Fibroblast of peridontal ligament (primary cell): ENCODE data around the gene MAP2K2.
A peak's percentile ranks its signal among the peaks of the same experiment; 100 is the strongest.

Experiments
- DNase-seq: peaks from one replicate; pipeline ENCODE4 v3.0.0-alpha.2; 2010; ENCODE audit errors: extremely low read depth

Gene MAP2K2

DNA sequence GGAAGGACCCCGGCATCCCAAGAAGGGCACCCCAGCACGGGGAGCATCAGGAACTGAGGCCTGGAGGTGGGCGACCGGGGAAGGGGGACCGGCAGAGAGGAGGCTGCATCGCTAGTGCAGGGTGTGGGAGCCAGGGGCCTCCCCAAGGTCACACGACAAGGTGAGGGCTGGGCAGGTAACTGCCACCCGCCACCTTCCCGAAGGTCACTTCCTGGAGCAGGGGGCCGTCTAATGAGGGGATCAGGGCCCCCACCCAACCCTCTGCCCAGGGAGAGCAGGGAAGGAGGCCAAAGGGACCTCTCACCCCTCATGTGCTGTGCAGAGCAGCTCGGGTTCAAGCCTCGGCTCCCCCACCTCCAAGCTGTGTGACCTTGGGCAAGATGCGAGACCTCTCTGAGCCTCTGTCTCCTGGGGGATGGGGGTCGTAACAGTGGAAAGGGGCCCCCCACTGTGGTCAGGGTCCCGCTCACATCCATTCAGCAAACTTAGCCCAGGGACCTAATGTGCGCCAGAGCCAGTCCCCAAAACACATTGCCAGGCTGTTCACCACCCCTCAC is 63.2 kb downstream of the MAP2K2 start:
- DNase-seq = no peak

DNA sequence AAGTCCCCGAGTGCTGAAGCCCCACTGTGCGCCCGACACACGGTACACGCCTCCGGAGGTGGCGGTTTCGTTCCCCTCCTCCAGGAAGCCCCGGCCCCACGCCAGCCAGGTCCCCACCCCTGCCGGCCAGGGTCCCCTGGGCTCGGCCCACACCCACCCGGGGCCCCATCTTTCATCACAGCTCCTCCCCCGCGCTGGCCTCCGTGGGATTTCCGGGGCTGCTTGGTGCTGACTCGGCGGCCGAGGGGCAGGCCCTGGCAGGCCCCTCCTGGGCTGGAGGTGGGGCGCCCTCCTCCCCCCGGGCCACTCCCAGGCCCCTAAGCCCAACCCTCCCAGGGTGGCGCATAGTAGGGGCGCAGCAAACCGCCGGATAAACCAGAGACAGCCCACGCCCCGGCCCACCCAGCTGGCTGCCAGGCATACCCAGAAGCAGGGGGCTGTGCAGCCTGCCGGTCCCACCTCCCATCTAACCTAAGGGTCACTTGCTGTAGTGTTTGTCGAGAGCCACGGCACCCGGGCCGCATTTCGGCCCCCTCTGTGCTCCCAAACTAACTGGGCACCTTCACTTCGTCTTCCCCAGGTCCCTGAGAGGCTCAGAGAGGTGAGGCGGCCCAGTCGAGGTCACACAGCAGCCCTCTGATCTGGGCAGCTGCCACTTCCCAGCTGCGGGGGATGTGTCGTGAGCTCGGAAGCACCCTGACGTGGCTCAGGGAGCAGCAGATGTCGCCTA is 63.9 kb downstream of the MAP2K2 start:
- DNase-seq = no peak

DNA sequence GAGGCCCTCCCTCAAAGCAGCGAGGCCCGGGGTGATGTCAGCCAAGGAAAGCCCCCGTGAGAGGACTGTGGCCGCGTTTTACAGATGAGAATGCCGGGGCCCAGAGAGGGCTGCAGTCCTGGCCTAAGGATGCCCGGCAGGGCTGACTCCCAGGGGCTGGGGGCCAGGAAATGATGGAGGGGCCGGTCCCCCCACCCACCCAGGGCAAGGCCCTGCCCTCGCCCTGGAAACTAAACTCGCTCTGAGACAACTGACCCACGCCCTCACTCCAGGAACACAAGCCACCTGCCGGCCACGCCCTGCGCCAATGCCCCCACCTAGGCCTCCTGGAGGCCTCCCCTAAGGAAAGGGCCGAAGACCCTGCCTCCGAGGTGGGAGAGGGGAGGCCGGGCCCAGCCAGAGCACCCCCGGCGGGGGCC is 64.5 kb downstream of the MAP2K2 start:
- DNase-seq = no peak

DNA sequence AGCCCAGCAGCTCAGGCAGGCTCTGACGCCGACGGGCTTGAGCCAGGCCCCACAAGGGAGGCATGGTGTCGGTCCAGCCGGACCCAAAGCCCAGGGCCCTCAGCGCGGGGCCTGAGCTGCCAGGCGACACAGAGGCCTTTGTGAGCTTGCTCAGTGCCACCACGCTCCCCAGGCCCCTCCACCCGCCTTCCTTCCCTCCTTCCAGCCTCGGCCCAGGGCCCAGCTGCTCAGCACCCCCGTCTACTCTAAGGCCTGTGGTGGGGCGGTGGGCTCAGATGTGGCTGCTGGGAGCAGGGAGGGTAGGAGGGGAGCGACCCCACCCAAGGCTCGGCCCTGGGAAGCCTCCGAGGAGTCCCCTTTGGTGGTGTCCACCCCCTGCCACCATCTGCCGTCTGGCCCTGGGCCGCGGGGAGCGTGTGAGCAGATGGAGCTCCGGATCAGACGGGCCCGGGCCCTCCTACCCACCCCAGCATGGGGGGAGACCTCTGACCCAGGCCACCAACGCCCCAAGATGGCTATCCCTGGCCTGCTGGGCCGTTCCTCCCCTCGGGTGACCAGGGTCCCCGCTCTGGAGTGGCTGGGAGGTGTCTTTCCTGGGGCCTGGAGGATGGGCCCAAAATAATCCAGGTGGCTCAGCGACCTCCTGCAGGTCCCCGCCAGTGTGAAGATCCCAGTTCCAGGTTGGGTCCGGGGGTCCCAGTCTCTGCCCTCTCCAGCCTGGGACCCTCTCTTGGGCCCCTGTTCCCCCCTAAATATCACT is 65.0 kb downstream of the MAP2K2 start:
- DNase-seq = no peak

DNA sequence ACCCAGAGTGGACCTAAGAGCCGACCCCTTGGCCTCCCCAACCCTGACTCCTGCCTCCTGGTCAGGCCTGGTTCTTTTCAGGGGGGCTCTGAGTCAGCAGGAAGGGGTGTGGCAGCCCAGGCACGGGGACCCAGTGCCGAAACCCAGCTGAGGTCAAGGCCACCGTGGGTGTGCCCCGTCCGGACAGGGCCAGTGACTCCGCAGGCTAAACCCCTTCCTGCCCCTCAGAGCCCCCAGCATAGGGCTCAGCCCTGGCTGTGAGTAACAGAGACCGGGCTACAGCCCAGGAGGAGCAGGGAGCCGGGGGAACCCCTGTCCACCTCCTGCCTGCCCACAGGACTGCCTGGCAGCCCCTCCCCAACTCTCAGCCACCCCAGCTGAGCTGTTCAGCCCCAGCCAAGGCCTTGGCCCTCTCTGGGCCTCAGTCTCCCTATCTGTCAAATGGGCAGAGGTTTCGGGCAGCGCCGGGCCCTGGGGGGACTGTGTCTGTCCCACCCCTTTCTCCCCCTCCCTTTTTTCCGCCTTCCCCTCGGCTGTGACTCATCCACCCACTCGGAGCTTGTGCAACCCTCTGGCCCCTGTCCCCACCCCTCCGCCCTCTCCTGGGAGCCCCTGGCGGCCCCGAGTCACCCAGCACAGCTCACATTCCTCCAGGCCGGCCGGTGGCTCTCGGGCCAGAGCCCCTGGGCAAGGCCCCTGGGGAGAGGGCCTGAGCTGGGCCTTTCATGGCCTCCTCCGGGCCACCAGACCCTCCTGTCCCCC is 65.8 kb downstream of the MAP2K2 start:
- DNase-seq = peak; percentile 75

DNA sequence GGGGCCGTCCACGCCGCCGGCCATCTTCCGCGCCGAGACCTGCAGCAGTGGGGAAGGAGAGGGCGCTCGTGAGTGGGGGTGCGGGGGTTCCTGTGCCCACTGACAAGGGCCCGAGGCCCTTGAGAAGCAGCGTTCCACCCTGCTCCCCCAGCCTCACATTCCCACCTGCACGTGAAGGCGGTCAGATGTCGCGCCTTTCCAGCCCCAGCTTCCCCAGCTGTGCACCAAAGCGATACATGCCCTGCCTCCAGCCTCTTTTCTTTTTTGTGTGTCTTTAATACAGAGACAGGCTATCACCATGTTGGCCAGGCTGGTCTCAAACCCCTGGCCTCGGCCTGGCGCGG is 68.7 kb downstream of the MAP2K2 start:
- no peak for DNase-seq

DNA sequence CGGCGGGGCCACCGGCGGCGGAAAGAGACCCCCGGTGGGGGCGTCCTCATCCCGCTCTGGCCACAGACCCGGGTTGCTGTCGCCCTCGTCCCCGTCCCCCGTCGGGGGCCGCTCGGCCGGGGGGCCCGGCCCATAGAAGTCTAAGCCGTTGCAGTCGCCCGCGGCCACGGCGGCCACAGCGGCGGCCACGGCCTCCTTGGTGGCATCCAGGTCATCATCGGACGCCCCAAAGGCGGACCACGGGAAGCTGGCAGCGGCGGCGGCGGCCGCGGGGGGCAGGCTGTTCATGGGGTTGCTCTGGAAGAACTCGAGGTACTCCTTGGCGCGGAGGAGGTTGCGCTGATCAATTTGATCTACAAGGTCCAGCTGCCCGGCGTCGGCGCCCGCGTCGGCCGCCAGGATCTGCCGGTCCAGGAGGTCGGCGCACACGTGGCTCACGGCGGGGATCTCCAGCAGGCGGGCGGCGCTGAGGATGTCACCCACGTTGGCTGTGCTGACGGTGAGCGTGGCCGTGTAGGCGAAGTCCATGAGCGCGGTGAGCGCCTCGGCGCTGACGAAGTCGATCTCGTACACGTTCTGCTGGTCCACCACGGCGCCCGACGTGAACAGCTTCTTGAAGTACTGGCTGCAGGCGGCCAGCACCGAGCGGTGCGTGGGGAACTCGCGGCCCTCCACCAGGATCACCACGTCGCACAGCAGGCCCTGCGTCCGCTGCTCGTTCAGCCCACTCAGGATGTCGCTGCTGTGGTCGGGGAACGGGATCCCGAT is 69.3 kb downstream of the MAP2K2 start:
- no peak for DNase-seq

DNA sequence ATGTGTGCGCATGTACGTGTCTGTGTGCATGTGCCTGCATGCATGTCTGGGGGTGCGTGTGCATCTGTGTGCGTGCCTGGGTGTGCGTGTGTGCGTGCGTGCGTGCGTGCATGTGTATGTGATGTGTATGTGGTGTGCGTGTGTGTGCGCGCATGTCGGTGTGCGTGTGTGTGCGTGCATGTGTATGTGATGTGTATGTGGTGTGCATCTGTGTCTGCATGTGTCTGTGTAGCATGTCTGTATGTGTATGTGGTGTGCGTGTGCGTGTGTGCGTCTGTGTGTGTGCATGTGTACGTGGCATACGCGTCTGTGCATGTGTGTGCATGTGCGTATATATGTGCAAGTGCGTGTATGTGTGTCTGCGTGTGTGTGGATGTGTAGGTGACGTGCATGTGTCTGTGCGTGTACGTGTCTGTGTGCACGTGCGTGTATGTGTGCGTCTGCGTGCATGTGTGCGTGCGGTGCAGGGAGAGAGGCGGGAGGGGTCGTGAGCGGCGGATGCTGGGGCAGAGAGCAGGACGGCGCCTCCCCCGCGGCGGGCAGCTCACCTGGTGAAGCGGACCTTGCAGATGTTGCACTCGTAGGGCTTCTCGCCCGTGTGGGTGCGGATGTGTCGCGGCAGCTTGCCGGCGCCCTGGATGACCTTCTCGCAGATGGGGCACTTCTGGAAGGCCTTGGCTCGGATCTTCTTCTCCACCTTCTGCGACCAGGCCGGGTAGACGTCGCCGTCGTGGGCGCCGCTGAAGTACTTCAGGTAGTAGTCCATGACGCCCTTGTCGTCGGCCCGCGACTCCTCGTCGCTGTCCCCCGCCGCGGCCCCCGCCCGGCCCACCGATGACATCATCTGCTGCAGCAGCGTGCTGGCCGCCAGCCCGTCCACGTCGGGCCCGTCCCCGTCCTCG is 70.2 kb downstream of the MAP2K2 start:
- no peak for DNase-seq

DNA sequence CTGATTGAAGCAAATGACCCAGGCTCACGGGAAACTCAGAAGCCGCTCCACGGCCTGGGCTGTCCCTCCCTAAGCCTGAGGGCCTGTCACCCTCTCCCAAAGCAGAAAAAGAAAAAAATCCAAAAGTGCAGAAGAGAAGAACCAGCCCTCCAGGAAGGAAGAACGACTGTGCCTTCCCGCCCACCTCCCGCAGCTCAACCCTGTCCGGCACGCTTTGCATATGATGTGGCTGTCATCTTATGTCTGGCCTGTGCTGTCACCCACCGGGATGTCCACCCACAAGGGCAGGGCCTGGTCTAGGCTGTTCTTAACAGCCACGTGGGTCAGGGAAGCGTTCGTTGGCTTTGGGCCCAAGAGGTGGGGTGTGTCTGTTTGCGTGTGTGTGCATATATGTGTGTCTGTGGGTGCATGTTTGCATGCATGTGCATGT is 70.9 kb downstream of the MAP2K2 start:
- DNase-seq = no peak

DNA sequence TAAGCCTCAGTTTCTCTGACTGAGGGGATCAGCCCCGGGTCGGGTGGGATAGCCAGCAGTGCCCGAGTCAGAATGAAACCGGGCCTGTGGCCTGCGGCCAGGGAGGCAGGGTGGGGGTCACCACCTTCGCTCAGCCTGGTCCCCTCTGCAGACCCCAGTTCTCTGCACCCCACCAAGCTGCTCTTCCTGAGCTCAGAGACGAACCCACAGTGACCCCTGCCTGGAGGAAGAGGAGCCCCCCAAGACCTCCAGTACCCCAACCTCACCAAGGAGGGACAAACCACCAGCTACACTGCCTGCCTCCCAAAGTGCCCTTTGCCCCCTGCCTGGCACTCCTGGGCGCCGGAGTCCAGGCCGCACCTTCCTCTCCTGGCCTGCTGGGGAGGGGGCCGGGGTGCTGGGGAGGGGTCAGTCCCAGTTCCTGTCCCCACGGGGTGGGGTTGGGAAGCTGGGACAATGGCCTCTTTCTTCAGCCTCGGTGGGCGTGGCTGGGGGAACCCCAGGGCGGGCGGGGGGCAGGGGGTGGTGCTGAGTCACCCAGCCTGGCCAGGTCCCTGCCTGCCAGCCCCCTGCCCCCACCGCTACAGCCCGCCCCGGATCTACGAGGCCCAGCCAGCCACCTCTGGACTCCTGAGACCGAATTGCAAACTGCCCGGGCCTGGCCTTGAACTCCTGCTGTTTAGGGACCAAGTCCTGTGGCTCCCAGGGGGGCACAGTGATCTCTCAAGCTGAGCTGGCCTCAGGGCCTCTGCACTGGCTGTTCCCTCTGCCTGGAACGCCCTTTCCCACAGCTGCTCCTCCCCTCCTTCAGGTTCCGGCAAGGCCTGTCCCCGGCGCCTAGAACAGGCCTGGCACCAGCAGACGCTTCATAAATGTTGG is 71.6 kb downstream of the MAP2K2 start:
- peak; percentile 35 for DNase-seq

DNA sequence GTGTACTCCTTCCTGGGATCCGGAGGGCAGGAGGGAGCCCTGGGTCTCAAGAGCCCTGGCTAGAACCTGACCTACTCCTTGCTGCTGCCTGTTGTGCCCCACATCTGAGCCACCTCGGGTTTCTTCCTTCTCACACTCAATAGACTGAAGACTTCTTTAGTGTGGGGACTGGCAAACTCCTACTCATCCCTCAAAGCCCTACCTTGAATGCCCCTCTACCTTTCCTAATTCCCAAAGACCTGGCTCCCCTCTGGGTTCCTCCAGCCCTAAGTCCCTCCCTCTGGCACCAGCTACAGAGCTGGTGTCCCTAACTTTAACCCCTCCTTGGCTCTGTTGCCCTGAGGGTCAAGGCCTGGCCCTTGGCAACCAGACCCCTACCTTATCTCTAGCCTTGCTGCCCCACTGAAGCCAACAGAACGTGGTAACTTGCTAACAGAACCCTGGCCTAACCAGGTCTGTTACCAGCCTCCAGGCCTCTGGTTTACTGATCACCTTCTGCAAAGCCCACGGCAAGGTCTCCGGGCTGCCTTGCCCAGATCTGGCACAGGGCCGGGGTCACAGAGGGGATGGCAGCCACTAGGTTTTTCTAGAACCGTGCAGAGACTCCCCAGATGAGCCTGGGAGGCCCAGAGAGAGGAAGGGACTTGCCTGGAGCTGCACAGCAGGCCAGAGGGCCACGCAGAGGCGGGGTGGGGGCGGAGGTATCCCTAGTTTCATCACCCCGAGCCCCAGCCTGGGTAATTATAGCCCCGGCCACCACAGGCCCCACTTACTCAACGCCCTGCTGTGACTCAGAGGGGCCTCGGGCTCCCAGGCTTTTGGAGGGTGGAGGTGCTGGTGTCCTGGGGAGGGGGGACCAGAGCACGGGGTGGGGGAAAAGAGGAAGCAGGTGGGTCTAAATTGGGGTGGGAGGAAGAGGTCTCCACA is 72.5 kb downstream of the MAP2K2 start:
- DNase-seq = peak; percentile 51

DNA sequence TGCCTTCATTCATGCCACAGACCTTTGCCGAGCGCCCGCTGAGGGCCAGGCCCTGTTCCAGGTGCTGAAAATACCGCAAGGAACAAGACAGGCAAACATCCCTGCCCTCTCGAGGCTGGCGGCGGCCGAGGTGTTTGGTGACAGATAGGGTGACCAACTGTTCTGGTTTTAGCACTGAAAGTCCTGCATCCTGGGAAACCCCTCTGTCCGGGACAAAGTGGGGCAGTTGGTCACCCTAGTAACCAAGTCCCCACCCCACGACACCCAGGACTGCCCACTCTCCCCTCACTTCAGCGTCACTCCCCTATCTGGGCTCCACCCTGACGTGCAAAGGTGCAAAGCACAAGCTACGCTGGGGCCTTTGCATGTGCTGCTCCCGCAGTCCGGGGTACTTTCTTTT is 74.5 kb downstream of the MAP2K2 start:
- no peak for DNase-seq

DNA sequence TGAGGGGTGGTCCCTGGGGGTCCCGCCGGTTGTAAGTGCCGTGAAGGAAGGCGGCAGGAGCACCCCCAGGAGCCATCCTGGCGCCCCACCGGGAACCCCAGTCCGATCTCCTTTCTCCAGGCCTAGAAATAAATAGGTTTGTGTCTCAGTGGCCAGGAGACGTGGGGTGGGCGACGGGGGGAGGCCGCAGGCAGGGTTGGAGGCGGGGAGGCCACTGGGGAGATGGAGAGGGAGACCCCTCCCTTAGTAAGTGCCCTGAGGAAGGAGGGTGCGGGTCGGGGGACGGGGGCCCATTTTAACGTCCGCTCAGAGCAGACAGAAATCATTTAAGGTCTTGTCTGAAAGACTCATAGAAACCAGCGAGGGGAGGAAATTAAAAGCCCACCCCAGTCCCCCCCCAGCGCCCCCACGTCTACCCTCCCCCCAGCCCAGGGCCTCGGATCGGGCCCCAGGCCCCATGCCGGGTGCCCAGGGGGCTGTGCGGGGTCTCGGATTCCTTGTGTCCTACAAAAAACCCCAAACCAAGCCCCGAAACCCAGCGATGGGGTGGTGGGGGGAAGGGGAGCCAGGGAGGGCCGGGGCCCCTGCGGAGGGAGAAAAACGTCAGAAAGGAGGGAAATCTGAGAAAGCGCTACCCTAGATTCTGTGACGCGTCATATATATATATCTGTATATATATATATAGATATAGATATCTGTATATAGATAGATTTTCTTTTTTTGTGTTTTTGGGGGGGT is 76.8 kb downstream of the MAP2K2 start:
- no peak for DNase-seq

DNA sequence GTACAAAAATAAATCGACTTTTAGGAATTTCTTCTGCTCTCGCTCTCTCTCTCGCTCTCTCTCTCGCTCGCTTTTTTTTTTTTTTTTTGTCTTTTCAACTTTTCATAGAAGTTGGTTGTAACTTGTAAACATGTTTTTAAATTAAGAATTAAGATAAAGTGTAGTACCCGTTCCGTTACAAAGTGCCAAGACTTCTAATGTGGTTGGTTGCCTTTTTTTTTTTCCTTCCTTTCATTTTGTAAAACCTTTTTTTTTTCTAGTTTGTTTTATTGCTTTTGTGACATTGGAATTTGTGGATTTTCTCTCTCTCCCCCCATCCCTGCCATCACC is 77.6 kb downstream of the MAP2K2 start:
- no peak for DNase-seq

DNA sequence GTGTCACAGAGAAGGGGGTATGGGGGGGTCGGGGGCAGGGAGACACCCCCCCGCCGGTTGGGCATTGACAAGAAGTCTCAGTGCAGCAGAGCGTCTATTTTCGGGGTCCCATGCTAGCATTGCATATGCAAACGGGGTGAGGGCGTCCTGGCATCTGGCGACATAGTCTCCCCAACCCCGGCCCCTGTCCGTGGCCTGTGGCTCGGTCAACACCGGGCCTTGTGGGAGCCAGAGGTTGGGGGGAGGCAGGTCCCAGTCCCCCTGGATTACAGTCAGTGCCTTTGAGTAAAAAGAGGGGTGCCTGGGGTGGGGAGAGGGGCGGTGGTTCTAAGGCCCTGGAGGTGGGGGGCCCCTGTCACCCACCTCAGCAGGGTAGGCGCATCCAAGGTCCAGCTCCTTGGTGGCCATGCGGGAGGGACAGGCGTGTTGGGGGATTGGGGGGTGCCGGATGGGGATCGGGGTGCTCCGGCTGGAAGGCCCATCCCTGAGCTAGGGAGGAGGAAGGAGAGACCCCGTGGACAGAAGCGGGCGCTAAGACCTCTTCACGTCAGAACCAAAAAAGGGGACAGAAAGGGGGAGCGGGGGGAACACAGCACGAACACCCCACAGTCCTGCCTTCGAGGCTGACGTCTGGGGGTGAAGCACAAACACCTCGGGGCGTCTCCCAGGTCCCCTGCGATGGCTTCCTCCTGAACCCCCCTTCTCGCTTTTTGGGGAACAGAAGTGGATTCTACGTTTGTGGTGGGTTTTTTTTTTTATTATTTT is 78.1 kb downstream of the MAP2K2 start:
- no peak for DNase-seq

DNA sequence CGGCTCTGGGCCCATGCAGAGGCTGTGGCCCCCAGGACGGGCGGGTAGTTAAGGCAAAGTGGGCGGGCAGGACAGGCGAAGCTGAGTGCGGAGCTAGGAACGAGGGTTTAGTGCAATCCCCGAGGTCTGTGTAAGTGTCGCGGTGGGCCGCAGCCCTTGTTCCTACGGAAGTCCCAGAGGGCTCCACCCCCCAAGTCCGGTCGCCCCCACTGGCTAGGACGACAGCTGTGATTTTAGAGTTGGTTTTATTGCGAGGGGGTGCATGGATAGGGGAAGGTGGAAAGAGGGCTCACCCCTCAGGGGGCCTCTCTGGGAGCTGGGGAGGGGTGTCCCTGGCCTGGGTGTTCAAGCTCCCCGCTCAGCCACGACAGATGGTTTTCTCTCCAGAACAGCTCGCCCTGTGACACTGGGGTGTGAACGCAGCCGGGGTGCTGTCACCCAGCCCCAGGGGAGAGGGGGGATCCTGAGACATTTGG is 78.9 kb downstream of the MAP2K2 start:
- no peak for DNase-seq
